ENCODE results near the gene CABLES2. TPM values are rescaled to one million over a fixed set of nuclear protein-coding genes. Genes with fewer than 3 reads are reported as not detected.

CABLES2 gene
- total and polyA plus RNA-seq, 2 donors (not counting 3 experiments of a cell fraction or from before 2014, with no cell fraction given): 7.8 to 9.9 TPM

- H3K4me2 ChIP-seq (ENCODE audit: insufficient read depth, low read length): peak overlapping the region; percentile 48
- no peak overlapping the region for H2AFZ ChIP-seq (ENCODE audit: low read depth, low read length)
- ChIA-PET CTCF (interaction anchor here (0.9 to 9.9 kb wide), 8 partner anchors 8 to 61 kb away, joined by 3 to 179 read pairs (median 6); partner anchors contain the start of gene ADRM1), POLR2A (interaction anchor here (0.6 to 1.2 kb wide), 2 partner anchors 11 to 435 kb away, joined by 3 read pairs; no protein-coding TSS in a partner anchor)
- intact Hi-C loops (cut with micrococcal nuclease): loop anchor here (1.0 kb wide), 1 partner anchor 62 kb away; the partner anchor contains the start of gene ADRM1
- no peaks in the 10 kb centered on the region for H3K9me1 ChIP-seq (replicated peaks; ENCODE audit: control insufficient read depth, extremely low read depth, insufficient read depth, low read length)
- peak overlapping the region in 1 of 3 experiments; percentile 4 for H3K4me3 ChIP-seq (replicated peaks in 1 of 3; ENCODE audit: insufficient read depth in 1 of 3, low read depth in 1 of 3, low read length in 3 of 3)
- TF ChIP-seq JUN (IDR thresholded peaks at IDR 0.05; ENCODE audit: borderline replicate concordance, insufficient read depth, insufficient read length, low read depth) (peak; percentile 83), MYC (IDR thresholded peaks at IDR 0.05; ENCODE audit: low read depth, low read length) (no peak), EZH2 (IDR thresholded peaks at IDR 0.05; ENCODE audit: borderline replicate concordance, low read depth, low read length, severe bottlenecking) (no peak), FOS (IDR thresholded peaks at IDR 0.05; ENCODE audit: borderline replicate concordance, insufficient read depth, low read length) (peak; percentile 75), POLR2A (IDR thresholded peaks at IDR 0.05; ENCODE audit: low read depth, low read length) (no peak), GATA2 (IDR thresholded peaks at IDR 0.05; ENCODE audit: insufficient read depth, insufficient read length, low read depth, low read length) (peak; percentile 76), POLR2AphosphoS5 (IDR thresholded peaks at IDR 0.05; ENCODE audit: insufficient read depth, low read depth, low read length) (peak; percentile 81)
- H3K9ac ChIP-seq (replicated peaks; ENCODE audit: extremely low read depth, insufficient read depth, low read length): peak overlapping the region; percentile 40
- peak overlapping the region; percentile 85 for H3K27ac ChIP-seq (ENCODE audit: insufficient read depth, low read depth, low read length)
- no peaks in the 10 kb centered on the region for H3K27me3 ChIP-seq (ENCODE audit: control insufficient read depth in 2 of 2, insufficient read depth in 2 of 2, low read length in 2 of 2)
- no peaks in the 10 kb centered on the region for H3K9me3 ChIP-seq (replicated peaks; ENCODE audit: control insufficient read depth, insufficient read depth, low read length)
- dilution Hi-C loops (cut with MboI; ENCODE audit: extremely low pct_ligation_motif_present, low sequenced_read_pairs): no loop called here
- H3K4me1 ChIP-seq (ENCODE audit: control insufficient read depth, extremely low read depth, insufficient read depth, low read length): peaks cover 56% of the 10 kb centered on the region
- H3K79me2 ChIP-seq (ENCODE audit: control insufficient read depth, insufficient read depth, low read length): peaks cover 55% of the 10 kb centered on the region
- no peaks in the 10 kb centered on the region for H3K36me3 ChIP-seq (ENCODE audit: control insufficient read depth in 2 of 2, extremely low read depth in 1 of 2, insufficient read depth in 2 of 2, low read length in 2 of 2)
- FAIRE-seq: peak; percentile 94
- peak; percentile 88 for DNase-seq (ENCODE audit: low read depth, low spot score)
- no peaks in the 10 kb centered on the region for H4K20me1 ChIP-seq (replicated peaks; ENCODE audit: control insufficient read depth, extremely low read depth, insufficient read depth, low read length)
- BruUV-seq (replicated peaks): no TSS peak
Measured at GRCh38 chr20:62363920-62364851, 42.9 kb downstream of the CABLES2 start.
